Activated naive CD8-positive, alpha-beta T cell treated with anti-CD3 and anti-CD28 coated beads for 36 hours (primary cell): ENCODE data around the gene EML2. TPM values are rescaled to one million over a fixed set of nuclear protein-coding genes. Genes with fewer than 3 reads are reported as not detected.
A peak's percentile ranks its signal among the peaks of the same experiment; 100 is the strongest.
"Not testable (repeated sequence)": the region's sequence is repeated elsewhere in the genome, so short reads cannot be mapped to it uniquely, and the experiment has no call there.

ENCODE experiments used
- DNase-seq: peaks from one replicate; pipeline ENCODE4 v3.0.0; 2021
- H3K27ac Mint-ChIP-seq: one replicate; pipeline ENCODE4 v1.8.0; 2022; ENCODE audit warnings: mild to moderate bottlenecking, moderate library complexity, mixed read lengths
- H3K27me3 Mint-ChIP-seq: one replicate; pipeline ENCODE4 v1.8.0; 2022; ENCODE audit warnings: mild to moderate bottlenecking, mixed read lengths
- H3K36me3 Mint-ChIP-seq: one replicate; pipeline ENCODE4 v1.8.0; 2021; ENCODE audit warnings: mild to moderate bottlenecking, mixed read lengths
- H3K4me1 Mint-ChIP-seq: one replicate; pipeline ENCODE4 v1.8.0; 2021; ENCODE audit warnings: mixed read lengths
- H3K4me3 Mint-ChIP-seq: one replicate; pipeline ENCODE4 v1.8.0; 2022; ENCODE audit warnings: mild to moderate bottlenecking, moderate library complexity, mixed read lengths
- H3K9me3 Mint-ChIP-seq: one replicate; pipeline ENCODE4 v1.8.0; 2022; ENCODE audit warnings: mixed read lengths
- total RNA-seq, 2 experiments: library from RNA; stranded (reverse); gene quantifications; one replicate each; pipeline ENCODE4 v1.2.3, GENCODE V29; 2021

The EML2 gene
- total RNA-seq, 2 experiments from 2014 or later = 94.4 to 98.8 TPM

DNA sequence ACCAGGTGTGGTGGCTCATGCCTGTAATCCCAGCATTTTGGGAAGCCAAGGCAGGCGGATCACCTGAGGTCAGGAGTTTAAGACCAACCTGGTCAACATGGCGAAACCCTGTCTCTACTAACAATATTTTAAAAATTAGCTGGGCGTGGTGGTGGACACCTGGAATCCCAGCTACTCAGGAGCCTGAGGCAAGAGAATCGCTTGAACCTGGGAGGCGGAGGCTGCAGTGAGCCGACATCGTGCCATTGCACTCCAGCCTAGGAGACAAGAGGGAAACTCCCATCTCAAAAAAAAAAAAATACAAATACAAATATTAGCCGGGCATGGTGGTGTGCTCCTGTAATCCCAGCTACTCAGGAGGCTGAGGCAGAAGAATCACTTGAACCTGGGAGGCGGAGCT lies 24.1 kb downstream of the EML2 start:
- not testable (repeated sequence) for H3K4me3 Mint-ChIP-seq, H3K27me3 Mint-ChIP-seq, H3K9me3 Mint-ChIP-seq, DNase-seq, H3K27ac Mint-ChIP-seq
- peaks cover 42% of the 10 kb centered on the region for H3K36me3 Mint-ChIP-seq
- peaks cover 17% of the 10 kb centered on the region for H3K4me1 Mint-ChIP-seq

DNA sequence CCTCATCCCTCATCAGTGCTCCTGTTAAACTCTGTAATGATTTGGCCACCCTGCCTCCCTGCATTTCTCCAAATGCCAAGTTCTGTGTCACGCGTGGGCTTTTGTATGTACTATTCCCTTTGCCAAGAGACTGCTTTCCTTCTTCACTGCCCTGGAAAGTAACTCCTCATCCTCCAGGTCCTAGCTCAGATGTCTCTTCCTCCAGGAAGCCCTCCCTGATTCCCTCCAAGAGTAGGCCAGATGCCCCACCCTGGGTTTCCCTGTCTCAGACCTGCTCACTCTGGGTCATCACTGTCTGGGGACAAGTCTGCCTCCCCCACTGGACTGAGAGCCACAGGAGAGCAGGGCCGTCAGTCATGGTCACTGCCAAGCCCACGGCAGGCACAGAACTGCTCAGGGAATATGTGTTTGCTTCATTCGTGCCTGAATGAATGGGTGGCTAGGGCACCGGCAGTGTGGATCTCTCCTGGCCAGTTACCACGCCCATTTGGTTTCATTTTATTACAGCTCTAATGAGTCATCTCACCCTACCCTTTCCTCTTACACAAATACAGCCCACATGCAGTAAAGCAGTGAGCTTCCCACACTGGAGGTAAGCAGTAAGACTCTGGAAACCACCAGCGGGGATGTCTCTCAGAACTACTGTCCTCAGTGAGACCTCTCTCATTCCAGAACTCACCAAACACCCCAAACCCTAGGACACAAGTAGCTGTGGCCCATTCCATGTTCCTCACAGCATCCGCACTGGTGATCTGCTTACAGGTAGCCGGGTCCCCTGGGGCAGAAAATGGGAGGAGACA lies 25.1 kb downstream of the EML2 start:
- Mint-ChIP-seq H3K36me3 (peaks cover 51% of the 10 kb centered on the region), H3K4me3 (no peak overlapping the region), H3K9me3 (peaks cover 4% of the 10 kb centered on the region), H3K4me1 (peaks cover 17% of the 10 kb centered on the region), H3K27ac (peak overlapping the region; percentile 91), H3K27me3 (no peaks in the 10 kb centered on the region)
- peak; percentile 49 for DNase-seq

DNA sequence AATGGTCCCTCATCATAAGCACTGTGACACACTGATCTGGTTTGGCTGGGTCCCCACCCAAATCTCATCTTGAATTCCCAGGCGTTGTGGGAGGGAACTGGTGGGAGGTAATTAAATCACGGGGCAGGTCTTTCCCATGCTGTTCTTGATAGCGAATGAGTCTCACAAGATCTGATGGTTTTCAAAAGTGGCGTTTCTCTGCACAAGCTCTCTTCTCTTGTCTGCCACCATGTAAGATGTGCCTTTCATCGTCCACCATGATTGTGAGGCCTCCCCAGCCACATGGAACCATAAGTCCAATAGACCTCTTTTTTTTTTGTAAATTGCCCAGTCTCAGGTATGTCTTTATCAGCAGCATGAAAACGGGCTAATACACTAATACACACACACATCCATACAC lies 30.2 kb downstream of the EML2 start:
- no peaks in the 10 kb centered on the region for H3K27me3 Mint-ChIP-seq
- H3K4me3 Mint-ChIP-seq = no peak overlapping the region
- peaks cover 14% of the 10 kb centered on the region for H3K4me1 Mint-ChIP-seq
- no peak for DNase-seq
- peak overlapping the region; percentile 30 for H3K27ac Mint-ChIP-seq
- peaks cover 8% of the 10 kb centered on the region for H3K9me3 Mint-ChIP-seq
- peaks cover 37% of the 10 kb centered on the region for H3K36me3 Mint-ChIP-seq

DNA sequence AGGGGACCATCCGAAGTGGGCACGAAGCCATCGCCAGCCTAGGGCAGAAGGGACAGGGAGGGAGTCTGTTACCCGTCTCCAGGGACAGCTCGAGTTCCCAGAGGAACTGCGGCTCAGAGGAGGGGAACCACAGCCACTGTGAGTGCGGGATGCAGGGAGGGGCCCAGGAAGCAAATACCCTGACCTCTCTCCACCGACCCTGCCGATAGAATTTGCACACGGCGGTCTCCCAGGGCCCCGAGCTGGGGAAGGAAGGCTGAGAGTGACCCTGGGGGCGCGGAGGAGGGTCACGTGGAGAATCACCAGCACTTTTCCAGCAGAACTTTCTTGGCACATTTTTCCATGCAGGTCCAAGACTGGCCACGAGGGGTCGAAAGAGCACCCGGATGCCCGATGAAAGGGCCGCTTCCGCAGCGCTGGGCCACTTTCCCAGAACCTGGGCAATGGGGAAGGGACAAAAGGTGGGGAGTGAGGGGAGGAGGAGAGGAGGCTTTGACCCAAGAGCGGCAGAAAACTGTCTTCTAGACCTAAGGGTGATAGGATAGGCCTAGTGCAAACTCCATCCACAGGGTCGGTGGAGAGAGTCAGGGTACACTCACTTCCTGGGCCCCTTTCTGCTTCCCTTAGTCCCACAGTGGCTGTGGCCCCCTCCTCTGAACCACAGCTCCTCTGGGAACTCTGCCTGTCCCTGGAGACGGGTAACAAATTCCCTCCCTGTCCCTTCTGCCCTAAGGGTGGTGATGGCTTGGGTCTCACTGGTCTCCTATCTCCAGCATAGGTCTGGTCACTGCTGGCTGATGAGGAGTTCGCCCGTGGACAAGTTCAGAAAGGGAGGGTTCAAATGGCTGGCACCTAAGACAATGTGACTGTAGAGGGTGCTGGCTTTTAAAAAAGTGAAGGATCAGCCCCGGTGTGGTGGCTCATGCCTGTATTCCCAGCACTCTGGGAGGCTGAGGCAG lies 31.8 kb downstream of the EML2 start:
- Mint-ChIP-seq H3K9me3 (peaks cover 8% of the 10 kb centered on the region), H3K4me3 (peak overlapping the region; percentile 20), H3K27ac (peak overlapping the region; percentile 78), H3K36me3 (peaks cover 34% of the 10 kb centered on the region), H3K27me3 (peaks cover 12% of the 10 kb centered on the region), H3K4me1 (peaks cover 9% of the 10 kb centered on the region)
- DNase-seq = no peak

DNA sequence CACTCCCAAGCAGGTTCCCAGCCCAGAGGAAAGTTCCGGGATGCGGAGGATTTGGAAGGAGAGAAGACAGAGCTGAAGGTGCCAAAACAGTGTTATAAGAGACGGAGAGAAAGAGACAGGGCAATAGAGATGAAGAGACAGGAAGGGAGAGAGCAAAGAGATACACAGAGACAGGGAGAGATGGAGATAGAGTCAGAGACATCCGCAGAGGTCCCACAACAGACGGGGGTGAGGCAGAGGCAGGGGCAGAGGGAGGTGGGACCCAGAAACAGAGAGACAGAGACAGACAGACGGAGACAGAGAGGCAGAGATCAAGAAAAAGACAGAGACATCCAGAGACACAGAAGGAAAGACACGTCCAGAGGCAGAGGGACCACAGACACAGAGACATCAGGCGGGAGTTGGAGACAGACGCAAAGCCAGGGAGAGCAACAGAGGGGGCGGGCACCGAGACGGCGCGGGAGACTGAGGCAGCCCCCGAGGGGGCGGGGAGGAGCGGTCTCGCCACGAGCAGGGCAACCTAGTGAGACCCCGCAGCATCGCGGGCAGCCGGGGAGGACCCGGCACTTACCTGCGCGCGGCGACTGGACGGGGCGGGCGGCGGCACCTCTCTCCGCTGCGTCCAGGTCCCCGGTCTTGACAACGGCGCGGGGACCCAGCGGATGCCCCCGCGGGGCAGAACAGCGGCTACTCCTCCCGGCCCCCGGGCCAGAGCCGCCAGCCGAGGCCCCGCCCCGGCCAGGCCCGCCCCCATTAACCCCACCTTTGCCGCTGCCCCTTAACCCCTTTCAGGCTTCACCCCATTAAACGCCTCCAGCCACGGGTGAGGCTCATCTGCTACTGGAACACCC lies 37.4 kb downstream of the EML2 start, which contains the start of gene GPR4:
Gene GPR4 (minus strand): TSS at position 689 of the 851 bp plus-strand sequence. CDS start 10,346 bp downstream, outside the sequence.
- Mint-ChIP-seq H3K36me3 (no peaks in the 10 kb centered on the region), H3K27ac (no peak within 1 kb of the TSS), H3K9me3 (no peaks in the 10 kb centered on the region), H3K27me3 (peaks cover 67% of the 10 kb centered on the region), H3K4me1 (peaks cover 26% of the 10 kb centered on the region), H3K4me3 (no peak within 1 kb of the TSS)
- DNase-seq = no peak

DNA sequence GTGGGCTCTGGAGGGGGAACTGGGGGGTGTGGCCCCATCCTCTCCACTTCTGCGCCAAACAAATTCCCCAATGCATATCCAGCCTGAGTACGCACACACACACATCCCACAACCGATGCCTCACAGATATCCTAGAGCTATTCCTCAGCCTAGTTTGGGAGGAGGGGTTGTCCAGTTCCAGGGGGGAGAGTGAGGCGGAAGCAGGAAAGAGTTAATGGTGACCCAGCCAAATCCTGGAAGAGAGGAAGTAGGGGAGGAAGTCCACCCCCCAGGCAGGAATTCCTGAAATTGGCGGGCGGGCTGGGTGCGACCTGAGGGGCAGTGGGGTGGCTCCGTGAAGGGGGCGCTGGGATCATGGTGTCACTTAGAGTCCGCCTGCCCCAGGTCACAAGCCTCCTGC lies 38.1 kb downstream of the EML2 start:
- Mint-ChIP-seq H3K4me3 (no peak overlapping the region), H3K9me3 (no peaks in the 10 kb centered on the region), H3K27me3 (peaks cover 73% of the 10 kb centered on the region), H3K36me3 (no peaks in the 10 kb centered on the region), H3K27ac (no peak overlapping the region), H3K4me1 (peaks cover 25% of the 10 kb centered on the region)
- no peak for DNase-seq

DNA sequence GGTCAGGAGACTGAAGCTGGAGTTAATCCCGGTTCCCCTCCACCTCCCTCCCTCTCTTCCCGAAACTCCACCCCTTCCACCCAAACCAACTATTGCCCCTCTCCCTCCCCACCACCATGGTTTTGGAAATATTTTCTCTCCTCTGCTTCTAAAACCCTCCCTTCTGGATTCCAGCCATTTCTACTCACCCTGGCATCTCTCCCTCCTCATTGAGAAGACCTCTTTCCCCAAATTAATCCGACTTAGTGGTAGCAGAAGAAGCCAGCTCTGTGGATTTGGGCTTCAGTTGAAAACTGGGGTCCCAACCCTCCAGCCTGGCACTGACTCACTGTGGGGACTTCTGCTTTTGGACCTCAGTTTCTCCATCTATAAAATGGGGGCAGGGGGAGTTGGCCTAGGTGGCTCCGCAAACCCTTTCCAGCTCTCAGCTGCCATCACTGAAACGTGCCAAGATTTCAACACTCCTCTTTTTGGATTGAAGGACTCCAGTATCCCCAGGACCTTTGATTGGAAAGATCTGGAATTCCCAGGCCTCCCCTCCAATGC lies 38.8 kb downstream of the EML2 start:
- no peaks in the 10 kb centered on the region for H3K9me3 Mint-ChIP-seq
- no peak overlapping the region for H3K27ac Mint-ChIP-seq
- DNase-seq = no peak
- peaks cover 25% of the 10 kb centered on the region for H3K4me1 Mint-ChIP-seq
- peaks cover 80% of the 10 kb centered on the region for H3K27me3 Mint-ChIP-seq
- H3K36me3 Mint-ChIP-seq = no peaks in the 10 kb centered on the region
- no peak overlapping the region for H3K4me3 Mint-ChIP-seq

DNA sequence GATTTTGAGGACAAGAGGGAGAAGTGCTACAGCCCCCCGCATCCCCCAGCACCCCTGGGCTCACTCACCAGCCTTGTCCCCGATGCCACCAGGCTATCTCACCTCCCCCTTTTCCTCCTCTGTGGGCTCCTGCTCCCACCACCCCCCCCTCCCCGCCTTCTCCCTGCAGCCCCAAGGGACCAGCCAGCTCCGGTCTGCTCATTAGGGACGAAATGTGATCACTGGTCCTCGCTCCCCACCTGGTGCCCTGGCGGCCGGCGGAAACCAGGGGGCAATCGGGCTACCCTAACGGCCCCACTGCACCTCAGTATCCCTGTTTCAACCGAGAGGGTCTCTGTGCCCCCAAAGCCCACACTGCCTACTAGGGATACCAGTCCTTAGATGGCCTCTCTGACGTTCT lies 39.9 kb downstream of the EML2 start:
- Mint-ChIP-seq H3K4me3 (no peak overlapping the region), H3K9me3 (no peaks in the 10 kb centered on the region), H3K27me3 (peaks cover 82% of the 10 kb centered on the region), H3K4me1 (peaks cover 25% of the 10 kb centered on the region), H3K36me3 (no peaks in the 10 kb centered on the region), H3K27ac (no peak overlapping the region)
- no peak for DNase-seq

DNA sequence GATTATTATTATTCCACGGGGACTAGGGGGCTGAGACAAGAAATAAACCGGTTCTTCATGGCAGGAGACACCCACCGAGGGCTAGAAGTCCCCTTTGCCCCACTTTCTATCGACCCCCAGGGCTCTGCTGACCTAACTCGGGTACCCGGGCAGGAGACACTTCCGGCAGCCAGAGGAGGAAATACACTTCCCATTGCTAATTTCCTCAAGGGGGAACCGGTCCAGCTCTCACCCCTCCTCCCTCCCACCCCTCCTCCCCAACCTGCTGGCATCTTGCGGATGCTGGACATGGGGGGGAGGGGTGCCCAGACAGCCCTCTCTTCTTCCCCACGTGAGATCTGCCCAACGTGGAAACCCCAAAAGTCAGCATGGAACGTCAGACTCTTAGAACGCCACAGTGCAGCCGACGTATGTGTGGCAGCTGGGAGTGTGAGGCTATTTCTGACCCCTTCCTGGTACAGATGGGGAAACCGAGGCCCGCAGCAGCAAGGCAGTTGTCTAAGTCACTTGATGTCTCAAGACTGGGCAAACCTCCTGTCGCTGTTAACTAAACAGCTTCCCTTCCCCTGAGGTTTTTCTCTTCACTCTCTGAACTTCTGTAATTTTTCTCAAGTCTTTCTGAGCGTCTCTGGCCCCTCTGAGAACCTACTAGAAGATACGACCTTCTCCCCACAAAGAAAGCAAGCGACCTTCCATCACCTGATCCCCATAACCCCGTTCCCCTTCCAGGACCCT lies 40.8 kb downstream of the EML2 start:
- peak overlapping the region; percentile 65 for H3K4me3 Mint-ChIP-seq
- peaks cover 25% of the 10 kb centered on the region for H3K4me1 Mint-ChIP-seq
- no peaks in the 10 kb centered on the region for H3K36me3 Mint-ChIP-seq
- no peak overlapping the region for H3K27ac Mint-ChIP-seq
- H3K27me3 Mint-ChIP-seq = peaks cover 80% of the 10 kb centered on the region
- no peaks in the 10 kb centered on the region for H3K9me3 Mint-ChIP-seq
- no peak for DNase-seq

DNA sequence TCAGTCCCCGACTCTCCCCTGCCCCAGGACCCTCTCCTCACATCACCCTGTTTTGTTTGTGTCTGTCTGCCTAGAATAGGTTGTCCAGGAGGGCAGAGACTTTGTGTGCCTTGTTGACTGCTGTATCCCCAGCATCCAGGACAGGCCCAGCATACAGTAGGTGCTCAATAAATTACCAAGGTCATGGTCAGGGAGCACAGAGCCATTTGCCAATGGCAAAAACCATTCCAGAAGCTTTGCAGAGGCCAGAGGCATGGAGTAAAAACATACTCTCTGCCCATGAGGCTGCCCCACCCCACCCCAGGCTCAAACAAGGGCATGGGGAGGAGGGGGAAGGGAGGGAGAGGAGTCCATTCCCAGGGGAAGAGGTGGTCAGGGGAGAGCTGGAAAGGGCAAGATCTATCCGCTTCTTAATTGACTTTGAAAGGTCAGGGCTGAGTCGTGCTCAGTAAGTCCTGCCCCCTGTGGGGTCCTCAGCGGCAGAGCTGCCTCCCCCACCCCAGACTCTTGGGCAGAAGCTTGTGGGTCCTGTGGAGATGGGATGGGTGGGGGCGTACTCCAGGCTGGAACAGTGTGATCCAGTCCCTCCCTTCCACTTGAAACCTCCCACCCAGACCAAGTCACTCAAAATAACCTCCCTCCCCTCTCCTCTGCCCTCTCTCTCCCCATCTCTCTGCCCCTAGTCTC lies 41.6 kb downstream of the EML2 start:
- DNase-seq = no peak
- peak overlapping the region; percentile 65 for H3K4me3 Mint-ChIP-seq
- no peaks in the 10 kb centered on the region for H3K36me3 Mint-ChIP-seq
- no peak overlapping the region for H3K27ac Mint-ChIP-seq
- H3K27me3 Mint-ChIP-seq = peaks cover 72% of the 10 kb centered on the region
- peaks cover 25% of the 10 kb centered on the region for H3K4me1 Mint-ChIP-seq
- H3K9me3 Mint-ChIP-seq = no peaks in the 10 kb centered on the region

DNA sequence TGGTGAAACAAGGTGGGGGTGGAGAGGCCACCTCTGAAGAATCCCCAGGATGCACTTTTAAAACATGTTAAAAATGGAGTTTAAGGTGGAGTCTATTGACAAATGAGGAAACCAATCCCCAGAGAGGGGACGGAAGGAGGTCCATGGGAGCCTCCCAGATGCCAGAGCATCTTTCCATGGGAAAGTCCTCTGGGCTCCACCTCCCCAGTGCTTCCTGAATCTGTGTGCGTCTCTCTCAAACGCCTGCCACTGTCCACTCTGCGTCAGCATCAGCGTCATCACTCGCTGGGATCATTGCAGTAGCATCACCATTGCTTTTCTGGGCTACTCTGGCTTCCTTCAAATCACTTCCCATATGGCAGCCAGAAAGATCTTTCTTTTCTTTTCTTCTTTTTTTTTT lies 43.4 kb downstream of the EML2 start:
- no peak overlapping the region for H3K4me3 Mint-ChIP-seq
- H3K27me3 Mint-ChIP-seq = peaks cover 74% of the 10 kb centered on the region
- no peak overlapping the region for H3K27ac Mint-ChIP-seq
- H3K4me1 Mint-ChIP-seq = peaks cover 30% of the 10 kb centered on the region
- H3K9me3 Mint-ChIP-seq = no peaks in the 10 kb centered on the region
- DNase-seq = no peak
- no peaks in the 10 kb centered on the region for H3K36me3 Mint-ChIP-seq

DNA sequence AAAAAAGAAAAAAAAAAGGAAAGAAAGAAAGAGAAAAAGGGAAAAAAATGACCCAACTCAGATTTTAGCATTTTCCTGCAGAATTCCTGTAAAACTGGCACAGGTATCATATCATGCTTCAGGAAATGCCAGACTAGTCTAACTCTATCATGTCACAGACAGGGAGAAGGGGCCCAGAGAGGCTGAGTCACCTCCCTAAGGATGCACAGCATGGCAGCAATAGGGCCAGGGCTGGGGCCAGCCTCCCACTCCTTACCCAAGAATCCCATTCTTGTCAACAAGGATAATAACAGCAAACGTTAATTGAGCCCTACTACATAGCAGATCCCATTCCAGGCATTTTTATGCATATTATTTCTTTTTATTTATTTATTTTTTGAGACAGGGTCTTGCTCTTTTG lies 45.7 kb downstream of the EML2 start:
- DNase-seq = no peak
- H3K4me1 Mint-ChIP-seq = peaks cover 15% of the 10 kb centered on the region
- peaks cover 71% of the 10 kb centered on the region for H3K27me3 Mint-ChIP-seq
- no peaks in the 10 kb centered on the region for H3K9me3 Mint-ChIP-seq
- H3K27ac Mint-ChIP-seq = no peak overlapping the region
- no peaks in the 10 kb centered on the region for H3K36me3 Mint-ChIP-seq
- no peak overlapping the region for H3K4me3 Mint-ChIP-seq

DNA sequence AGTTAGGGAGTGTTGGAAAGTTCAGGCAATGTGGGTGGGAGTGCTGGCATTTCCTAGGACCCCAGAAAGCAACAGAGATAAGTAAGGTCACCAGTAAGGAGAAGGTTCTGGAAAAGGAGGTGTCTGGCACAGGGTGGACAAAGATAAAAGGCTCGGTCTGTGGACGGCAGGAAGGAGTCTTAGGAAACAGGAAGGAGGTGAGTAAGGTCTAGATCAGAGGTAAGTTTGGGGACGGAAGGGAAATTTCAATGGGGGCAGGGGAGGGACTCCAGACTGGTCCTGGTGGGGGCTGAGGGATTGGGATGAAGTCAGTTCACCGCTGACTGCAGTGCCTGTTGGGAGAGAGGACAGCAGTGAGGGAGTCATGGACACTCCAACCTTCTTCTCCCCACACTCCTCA lies 46.8 kb downstream of the EML2 start:
- Mint-ChIP-seq H3K27me3 (peaks cover 61% of the 10 kb centered on the region), H3K4me3 (no peak overlapping the region), H3K27ac (no peak overlapping the region), H3K36me3 (no peaks in the 10 kb centered on the region), H3K9me3 (no peaks in the 10 kb centered on the region), H3K4me1 (peaks cover 7% of the 10 kb centered on the region)
- DNase-seq = no peak
